ENCODE results near the gene CEP85.

GRCh38 chr1:26279456-26280332, 45.7 kb downstream of the CEP85 start, which contains the start of gene SH3BGRL3:
- no peak for TF ChIP-seq FOXM1 (IDR thresholded peaks at IDR 0.05; ENCODE audit: borderline replicate concordance)
- TF ChIP-seq ARNT (IDR thresholded peaks at IDR 0.05) = no peak
- no peak for TF ChIP-seq TARDBP (IDR thresholded peaks at IDR 0.05)

Data from HEK293T (cell line).